Hepatocyte (in vitro differentiated cells): ENCODE results near the gene PHIP.

Experiments used
- CTCF ChIP-seq: fragments of 200-600 bp; sonication (generic); IDR thresholded peaks from 2 replicates; pipeline ENCODE4 v1.5.1; 2016; ENCODE audit warnings: antibody characterized with exemption, mild to moderate bottlenecking; ENCODE audit not compliant: poor library complexity
- EZH2 ChIP-seq: fragments of 200-600 bp; sonication (generic); IDR thresholded peaks from 2 replicates; pipeline ENCODE4 v1.6.1; 2016; ENCODE audit warnings: antibody characterized with exemption, mild to moderate bottlenecking, borderline replicate concordance
- EZH2phosphoT487 ChIP-seq: fragments of 200-600 bp; sonication (generic); IDR thresholded peaks from one replicate; pipeline ENCODE4 v1.6.1; 2018; ENCODE audit warnings: antibody characterized with exemption, mild to moderate bottlenecking, low read depth, moderate library complexity; ENCODE audit not compliant: unreplicated experiment, severe bottlenecking

- no peak for TF ChIP-seq CTCF
- no peak for TF ChIP-seq EZH2phosphoT487
- no peak for TF ChIP-seq EZH2
Measured at GRCh38 chr6:78911218-78911940, 166.7 kb downstream of the PHIP start.
